Ovary (tissue), 3 donors: Measurements from ENCODE around the gene SPTLC1.

Experiments used
- CTCF ChIP-seq, 3 donors: fragments of 450-650 bp in 2 of 3; fragments of 200-600 bp in 1 of 3; IDR thresholded peaks; one replicate each; pipeline versions ENCODE4 v1.5.1 to v1.8.0; 2016 to 2022; ENCODE audit warnings: antibody characterized with exemption in 3 of 3, mild to moderate bottlenecking in 1 of 3
- EP300 ChIP-seq: sonication (generic); formaldehyde crosslinking; IDR thresholded peaks from one replicate; pipeline ENCODE4 v1.6.1; 2017; ENCODE audit warnings: antibody characterized with exemption
- POLR2A ChIP-seq: fragments of 450-650 bp; IDR thresholded peaks from one replicate; pipeline ENCODE4 v1.6.1; 2017; ENCODE audit warnings: antibody characterized with exemption, mild to moderate bottlenecking, moderate library complexity
- donor health status: DM: no; HTN: no; CAD: no.

GRCh38 chr9:92132501-92132900 lies 17.3 kb upstream of the SPTLC1 start:
- no peak for TF ChIP-seq CTCF (IDR thresholded peaks at IDR 0.05)
- no peak for TF ChIP-seq POLR2A
- no peak for TF ChIP-seq EP300
